ENCODE data around the gene CLMN. TPM values are rescaled to one million over a fixed set of nuclear protein-coding genes. Genes with fewer than 3 reads are reported as not detected.

CLMN gene
- total and polyA plus RNA-seq, 2 experiments from 2014 or later, result 0.11 to 0.53 TPM

DNA sequence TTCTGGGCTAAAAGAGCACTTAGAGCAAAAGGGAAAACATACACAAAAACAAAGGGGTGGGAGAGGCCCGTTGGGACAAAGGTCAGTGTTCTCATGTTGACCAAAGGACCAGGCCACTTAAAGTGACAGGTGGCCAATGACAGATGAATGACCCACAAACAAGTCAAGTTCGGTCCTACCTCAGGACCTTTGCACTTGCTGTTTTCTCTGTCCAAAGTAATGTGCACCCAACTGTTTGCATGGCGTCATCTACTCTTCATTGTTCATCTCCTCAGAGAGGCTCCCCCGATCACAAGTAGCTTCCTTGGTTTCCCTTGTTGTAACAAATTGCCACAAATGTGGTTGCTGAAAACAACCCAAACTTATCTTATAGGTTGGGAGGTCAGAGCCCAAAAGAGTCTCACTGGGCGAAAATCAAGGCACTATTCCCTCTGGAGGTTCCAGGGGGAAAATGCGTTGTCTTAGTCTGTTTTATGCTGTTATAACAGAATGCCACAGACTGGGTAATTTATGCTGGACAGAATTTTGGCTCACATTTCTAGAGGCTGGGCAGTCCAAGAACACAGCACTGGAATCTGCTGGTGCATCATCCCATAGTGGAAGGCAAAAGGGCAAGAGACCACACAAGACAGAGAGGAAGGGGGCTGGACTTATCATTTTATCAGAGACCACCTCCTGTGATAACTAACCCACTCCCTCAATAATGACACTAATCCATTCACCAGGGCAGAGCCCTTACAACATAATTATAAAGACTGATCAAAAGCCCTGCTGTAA is 23.9 kb downstream of the CLMN start:
- no peaks in the 10 kb centered on the region for H3K9me2 ChIP-seq (ENCODE audit: insufficient read depth)
- H3K4me1 ChIP-seq (ENCODE audit: insufficient read depth), result no peaks in the 10 kb centered on the region
- DNase-seq, result no peak
- no peaks in the 10 kb centered on the region for H3K9me3 ChIP-seq (ENCODE audit: low read depth)
- no peaks in the 10 kb centered on the region for H3F3A ChIP-seq (ENCODE audit: insufficient read depth)
- H3K27me3 ChIP-seq (replicated peaks; ENCODE audit: insufficient read depth), result no peaks in the 10 kb centered on the region
- 86% methylated on average over 6 of the region's 6 CpGs for WGBS, 2 experiments (ENCODE audit: low coverage in 1 of 2, low lambda C conversion rate in 2 of 2, missing lambda C conversion rate in 2 of 2)
- H3K27ac ChIP-seq, result no peak overlapping the region
- H3K36me3 ChIP-seq (ENCODE audit: low read depth), result no peaks in the 10 kb centered on the region
- H3K79me2 ChIP-seq (ENCODE audit: insufficient read depth), result no peaks in the 10 kb centered on the region
- TF ChIP-seq EZH2phosphoT487 (IDR thresholded peaks at IDR 0.05; ENCODE audit: insufficient read depth, low read depth), result no peak
- H3K4me3 ChIP-seq, result no peak overlapping the region
- H3K9ac ChIP-seq, result no peak overlapping the region
- no peak overlapping the region for H2AFZ ChIP-seq
- H4K20me1 ChIP-seq (ENCODE audit: insufficient read depth), result no peaks in the 10 kb centered on the region
- in situ Hi-C loops (cut with MboI), result no loop called here
- no peak overlapping the region for H3K4me2 ChIP-seq (ENCODE audit: unreplicated experiment)

DNA sequence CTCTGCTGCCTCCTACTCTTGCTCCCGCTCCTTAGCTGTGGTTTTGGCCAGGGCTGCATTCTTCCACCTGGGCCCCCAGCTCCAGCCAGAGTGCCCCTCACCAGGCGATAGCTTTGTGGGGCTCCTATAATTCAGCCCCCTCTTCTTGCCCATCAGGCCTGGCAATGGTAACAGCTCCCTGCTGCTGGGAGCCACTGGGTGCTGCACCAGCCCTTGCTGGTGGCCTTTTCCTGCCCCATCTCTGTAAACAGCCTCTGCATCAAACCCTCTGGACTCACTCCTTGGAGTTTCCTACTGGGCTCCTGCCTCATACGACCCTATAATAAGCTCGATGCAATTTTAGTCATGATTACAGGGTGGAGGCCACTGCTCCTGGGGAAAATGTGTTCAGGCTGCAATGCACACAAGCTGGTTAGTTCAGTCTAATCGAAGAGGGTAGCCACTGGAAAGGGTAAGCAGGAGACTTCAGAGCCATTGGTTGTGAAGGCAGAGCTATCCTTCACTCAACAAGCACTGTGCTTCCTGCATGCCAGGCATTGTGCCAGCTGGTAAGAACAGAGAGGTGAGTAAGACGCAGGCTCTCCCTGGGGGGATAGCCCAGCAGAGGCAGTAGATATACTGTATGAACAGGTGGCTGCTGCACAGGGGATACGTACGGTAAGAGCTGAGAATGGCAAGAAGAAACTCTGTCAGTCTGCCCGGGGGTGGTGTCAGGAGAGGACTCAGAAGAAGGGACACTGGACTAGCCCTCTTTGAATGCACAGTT is 24.7 kb downstream of the CLMN start:
- no peak overlapping the region for H3K27ac ChIP-seq
- H3K9me2 ChIP-seq (ENCODE audit: insufficient read depth), result no peaks in the 10 kb centered on the region
- no peaks in the 10 kb centered on the region for H3K9me3 ChIP-seq (ENCODE audit: low read depth)
- H3K9ac ChIP-seq, result no peak overlapping the region
- no peak overlapping the region for H3K4me2 ChIP-seq (ENCODE audit: unreplicated experiment)
- H3K27me3 ChIP-seq (replicated peaks; ENCODE audit: insufficient read depth), result 0 out of 2 replicates have a peak, but pooled peaks cover 5% of the 10 kb centered on the region
- no peak overlapping the region for H3K4me3 ChIP-seq
- TF ChIP-seq EZH2phosphoT487 (IDR thresholded peaks at IDR 0.05; ENCODE audit: insufficient read depth, low read depth) (no peak), EZH2 (IDR thresholded peaks at IDR 0.05; ENCODE audit: insufficient read depth, poor library complexity, severe bottlenecking) (no peak)
- no peaks in the 10 kb centered on the region for H3F3A ChIP-seq (ENCODE audit: insufficient read depth)
- H3K4me1 ChIP-seq (ENCODE audit: insufficient read depth), result no peaks in the 10 kb centered on the region
- H4K20me1 ChIP-seq (ENCODE audit: insufficient read depth), result no peaks in the 10 kb centered on the region
- in situ Hi-C loops (cut with MboI), result no loop called here
- peak; percentile 40 for DNase-seq
- 77 to 78% methylated on average over 9 of the region's 9 CpGs for WGBS, 2 experiments (ENCODE audit: low coverage in 1 of 2, low lambda C conversion rate in 2 of 2, missing lambda C conversion rate in 2 of 2)
- H3K79me2 ChIP-seq (ENCODE audit: insufficient read depth), result no peaks in the 10 kb centered on the region
- H3K36me3 ChIP-seq (ENCODE audit: low read depth), result no peaks in the 10 kb centered on the region
- H2AFZ ChIP-seq, result no peak overlapping the region

- DNase-seq, result no peak
- H3K36me3 ChIP-seq (ENCODE audit: low read depth), result no peaks in the 10 kb centered on the region
- WGBS, 2 experiments (ENCODE audit: low coverage in 1 of 2, low lambda C conversion rate in 2 of 2, missing lambda C conversion rate in 2 of 2), result 73 to 78% methylated on average over 7 of the region's 7 CpGs
- H3K9me2 ChIP-seq (ENCODE audit: insufficient read depth), result no peaks in the 10 kb centered on the region
- no peak overlapping the region for H2AFZ ChIP-seq
- no peak overlapping the region for H3K27ac ChIP-seq
- H3K4me1 ChIP-seq (ENCODE audit: insufficient read depth), result no peaks in the 10 kb centered on the region
- H3K27me3 ChIP-seq (replicated peaks; ENCODE audit: insufficient read depth), result 0 out of 2 replicates have a peak, but pooled peaks cover 6% of the 10 kb centered on the region
- in situ Hi-C loops (cut with MboI), result no loop called here
- H3K79me2 ChIP-seq (ENCODE audit: insufficient read depth), result no peaks in the 10 kb centered on the region
- no peak overlapping the region for H3K4me3 ChIP-seq
- H3K4me2 ChIP-seq (ENCODE audit: unreplicated experiment), result no peak overlapping the region
- no peak overlapping the region for H3K9ac ChIP-seq
- no peak for TF ChIP-seq EZH2phosphoT487 (IDR thresholded peaks at IDR 0.05; ENCODE audit: insufficient read depth, low read depth)
- TF ChIP-seq EZH2 (IDR thresholded peaks at IDR 0.05; ENCODE audit: insufficient read depth, poor library complexity, severe bottlenecking), result no peak
- no peaks in the 10 kb centered on the region for H3F3A ChIP-seq (ENCODE audit: insufficient read depth)
- H3K9me3 ChIP-seq (ENCODE audit: low read depth), result no peaks in the 10 kb centered on the region
- H4K20me1 ChIP-seq (ENCODE audit: insufficient read depth), result no peaks in the 10 kb centered on the region
Observed at GRCh38 chr14:95294320-95294719, 25.4 kb downstream of the CLMN start.

DNA sequence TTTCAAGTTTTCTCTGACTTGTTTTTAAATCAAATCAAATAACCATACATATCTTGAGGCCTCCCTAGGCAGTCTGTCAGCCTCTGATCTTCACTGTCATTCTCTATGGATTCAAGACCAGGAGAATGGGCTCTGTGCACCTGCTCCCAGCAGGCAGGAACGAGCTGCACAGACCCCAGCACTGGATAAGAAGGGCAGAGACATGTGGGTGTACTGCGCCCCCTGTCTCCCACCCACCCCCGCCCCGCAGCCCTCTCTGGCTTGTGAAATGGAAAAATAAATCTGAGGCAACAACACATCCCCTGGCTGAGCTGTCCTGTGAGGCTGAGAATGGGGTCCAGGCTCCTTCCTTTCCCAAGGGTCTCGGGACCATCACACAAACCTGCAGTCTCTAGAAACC is 26.3 kb downstream of the CLMN start:
- no peak for TF ChIP-seq EZH2 (IDR thresholded peaks at IDR 0.05; ENCODE audit: insufficient read depth, poor library complexity, severe bottlenecking)
- no peak for TF ChIP-seq EZH2phosphoT487 (IDR thresholded peaks at IDR 0.05; ENCODE audit: insufficient read depth, low read depth)
- 0 out of 2 replicates have a peak, but pooled peaks cover 6% of the 10 kb centered on the region for H3K27me3 ChIP-seq (replicated peaks; ENCODE audit: insufficient read depth)
- H3K9ac ChIP-seq, result no peak overlapping the region
- H4K20me1 ChIP-seq (ENCODE audit: insufficient read depth), result no peaks in the 10 kb centered on the region
- no peak for DNase-seq
- 48 to 53% methylated on average over 5 of the region's 5 CpGs for WGBS, 2 experiments (ENCODE audit: low coverage in 1 of 2, low lambda C conversion rate in 2 of 2, missing lambda C conversion rate in 2 of 2)
- in situ Hi-C loops (cut with MboI), result no loop called here
- H3K9me3 ChIP-seq (ENCODE audit: low read depth), result no peaks in the 10 kb centered on the region
- H3K9me2 ChIP-seq (ENCODE audit: insufficient read depth), result no peaks in the 10 kb centered on the region
- no peak overlapping the region for H3K4me2 ChIP-seq (ENCODE audit: unreplicated experiment)
- no peaks in the 10 kb centered on the region for H3K79me2 ChIP-seq (ENCODE audit: insufficient read depth)
- H3K4me3 ChIP-seq, result no peak overlapping the region
- no peak overlapping the region for H3K27ac ChIP-seq
- H3F3A ChIP-seq (ENCODE audit: insufficient read depth), result no peaks in the 10 kb centered on the region
- H2AFZ ChIP-seq, result no peak overlapping the region
- no peaks in the 10 kb centered on the region for H3K36me3 ChIP-seq (ENCODE audit: low read depth)
- H3K4me1 ChIP-seq (ENCODE audit: insufficient read depth), result no peaks in the 10 kb centered on the region

All from GM23248 (cell line).